ENCODE measurements around the gene NLRP6. TPM values are rescaled to one million over a fixed set of nuclear protein-coding genes. Genes with fewer than 3 reads are reported as not detected.
"Not testable (repeated sequence)": the region's sequence is repeated elsewhere in the genome, so short reads cannot be mapped to it uniquely, and the experiment has no call there.

NLRP6 gene
- total and polyA plus RNA-seq, 5 donors, result 0.02 to 0.24 (median 0.11) TPM; not detected in 2

GRCh38 chr11:313304-313786, 35.1 kb downstream of the NLRP6 start:
- peak overlapping the region; percentile 61 for H3K4me3 ChIP-seq (ENCODE audit: low read length)

GRCh38 chr11:313787-314553, 35.8 kb downstream of the NLRP6 start, which contains the start of gene IFITM1:
Gene IFITM1, plus strand, starts transcription at chr11:314040. Its CDS starts 131 bp downstream, at chr11:314171.
- WGBS, result 22% methylated on average over 18 of the region's 18 CpGs
- Histone ChIP-seq H3K27ac (ENCODE audit: low read length) (peak within 1 kb of the TSS; percentile 94), H3K27me3 (ENCODE audit: control insufficient read depth, insufficient read depth) (no peaks in the 10 kb centered on the region), H3K4me3 (ENCODE audit: low read length) (peak within 1 kb of the TSS; percentile 61), H3K4me1 (ENCODE audit: control insufficient read depth, insufficient read depth, low read length) (peaks cover 3% of the 10 kb centered on the region), H3K9me3 (ENCODE audit: control insufficient read depth, low read length) (no peaks in the 10 kb centered on the region)
- intact Hi-C loops (cut with DNase I), result no loop called here
- peak; percentile 26 to 67 (median 64) for DNase-seq
- ATAC-seq, result peak; percentile 10 to 20

More at GRCh38 chr11:313304-313786, 35.1 kb downstream of the NLRP6 start:
- DNase-seq (peak; percentile 37 to 58 (median 50)), ATAC-seq (no peak)
- Histone ChIP-seq H3K9me3 (ENCODE audit: control insufficient read depth, low read length) (no peaks in the 10 kb centered on the region), H3K4me1 (ENCODE audit: control insufficient read depth, insufficient read depth, low read length) (peaks cover 3% of the 10 kb centered on the region), H3K27ac (ENCODE audit: low read length) (peak overlapping the region; percentile 94), H3K27me3 (ENCODE audit: control insufficient read depth, insufficient read depth) (no peaks in the 10 kb centered on the region)
- intact Hi-C loops (cut with DNase I), result no loop called here
- 56% methylated on average over 8 of the region's 8 CpGs for WGBS

GRCh38 chr11:314554-314875, 36.3 kb downstream of the NLRP6 start:
- whole genome bisulfite sequencing, result 36% methylated on average over 6 of the region's 6 CpGs
- H3K27ac ChIP-seq (ENCODE audit: low read length), result peak overlapping the region; percentile 94
- ATAC-seq; intact Hi-C loops (cut with DNase I); H3K9me3 ChIP-seq (ENCODE audit: control insufficient read depth, low read length); H3K27me3 ChIP-seq (ENCODE audit: control insufficient read depth, insufficient read depth); H3K4me1 ChIP-seq (ENCODE audit: control insufficient read depth, insufficient read depth, low read length): not testable (repeated sequence)
- peak in 2 of 3 donors; percentile 8 to 22 for DNase-seq
- H3K4me3 ChIP-seq (ENCODE audit: low read length), result peak overlapping the region; percentile 61

GRCh38 chr11:315051-315481, 36.9 kb downstream of the NLRP6 start:
- no peak for ATAC-seq

GRCh38 chr11:315516-315994, 37.3 kb downstream of the NLRP6 start:
- Histone ChIP-seq H3K27me3 (ENCODE audit: control insufficient read depth, insufficient read depth) (no peaks in the 10 kb centered on the region), H3K27ac (ENCODE audit: low read length) (peak overlapping the region; percentile 86), H3K4me3 (ENCODE audit: low read length) (peak overlapping the region; percentile 61), H3K9me3 (ENCODE audit: control insufficient read depth, low read length) (no peaks in the 10 kb centered on the region), H3K4me1 (ENCODE audit: control insufficient read depth, insufficient read depth, low read length) (peaks cover 3% of the 10 kb centered on the region)
- intact Hi-C loops (cut with DNase I), result no loop called here
- ATAC-seq, result no peak
- 47% methylated on average over 32 of the region's 32 CpGs for WGBS
- DNase-seq, result peak in 1 of 3 donors; percentile 19

More at GRCh38 chr11:315051-315481, 36.9 kb downstream of the NLRP6 start:
- Histone ChIP-seq H3K27ac (ENCODE audit: low read length) (peak overlapping the region; percentile 86), H3K9me3 (ENCODE audit: control insufficient read depth, low read length) (no peaks in the 10 kb centered on the region), H3K4me1 (ENCODE audit: control insufficient read depth, insufficient read depth, low read length) (peaks cover 3% of the 10 kb centered on the region), H3K4me3 (ENCODE audit: low read length) (peak overlapping the region; percentile 61), H3K27me3 (ENCODE audit: control insufficient read depth, insufficient read depth) (no peaks in the 10 kb centered on the region)
- peak in 2 of 3 donors; percentile 41 to 54 for DNase-seq
- WGBS, result 56% methylated on average over 9 of the region's 9 CpGs
- intact Hi-C loops (cut with DNase I), result no loop called here

- 23% methylated on average over 64 of the region's 64 CpGs for WGBS
- Histone ChIP-seq H3K27me3 (ENCODE audit: control insufficient read depth, insufficient read depth) (no peaks in the 10 kb centered on the region), H3K4me1 (ENCODE audit: control insufficient read depth, insufficient read depth, low read length) (peaks cover 3% of the 10 kb centered on the region), H3K4me3 (ENCODE audit: low read length) (peak overlapping the region; percentile 61), H3K27ac (ENCODE audit: low read length) (peak overlapping the region; percentile 86), H3K9me3 (ENCODE audit: control insufficient read depth, low read length) (no peaks in the 10 kb centered on the region)
- DNase-seq (peak; percentile 71 to 83 (median 80)), ATAC-seq (peak in 1 of 2 donors; percentile 9)
- intact Hi-C loops (cut with DNase I), result no loop called here
These were observed 38.0 kb downstream of the NLRP6 start for GRCh38 chr11:316031-316701.

GRCh38 chr11:316891-317301, 38.7 kb downstream of the NLRP6 start:
- no peaks in the 10 kb centered on the region for H3K9me3 ChIP-seq (ENCODE audit: control insufficient read depth, low read length)
- peaks cover 3% of the 10 kb centered on the region for H3K4me1 ChIP-seq (ENCODE audit: control insufficient read depth, insufficient read depth, low read length)
- no peak for ATAC-seq
- 65% methylated on average over 7 of the region's 7 CpGs for WGBS
- peak overlapping the region; percentile 61 for H3K4me3 ChIP-seq (ENCODE audit: low read length)
- no peaks in the 10 kb centered on the region for H3K27me3 ChIP-seq (ENCODE audit: control insufficient read depth, insufficient read depth)
- DNase-seq, result no peak
- intact Hi-C loops (cut with DNase I), result no loop called here
- H3K27ac ChIP-seq (ENCODE audit: low read length), result peak overlapping the region; percentile 86

GRCh38 chr11:317668-318404, 39.6 kb downstream of the NLRP6 start:
- H3K4me1 ChIP-seq (ENCODE audit: control insufficient read depth, insufficient read depth, low read length); intact Hi-C loops (cut with DNase I); ATAC-seq; H3K27me3 ChIP-seq (ENCODE audit: control insufficient read depth, insufficient read depth); H3K9me3 ChIP-seq (ENCODE audit: control insufficient read depth, low read length): not testable (repeated sequence)
- Histone ChIP-seq H3K27ac (ENCODE audit: low read length) (peak overlapping the region; percentile 67), H3K4me3 (ENCODE audit: low read length) (peak overlapping the region; percentile 17)
- WGBS, result 26% methylated on average over 16 of the region's 30 CpGs
- DNase-seq, result peak in 2 of 3 donors; percentile 33 to 48

- peak overlapping the region; percentile 71 for H3K4me3 ChIP-seq (ENCODE audit: low read length)
- WGBS, result under 1% methylated on average over 15 of the region's 79 CpGs
- ATAC-seq (peak; percentile 52 to 60), DNase-seq (peak; percentile 28 to 70 (median 58))
- peak overlapping the region; percentile 84 for H3K27ac ChIP-seq (ENCODE audit: low read length)
- H3K9me3 ChIP-seq (ENCODE audit: control insufficient read depth, low read length); intact Hi-C loops (cut with DNase I); H3K4me1 ChIP-seq (ENCODE audit: control insufficient read depth, insufficient read depth, low read length); H3K27me3 ChIP-seq (ENCODE audit: control insufficient read depth, insufficient read depth): not testable (repeated sequence)
These were observed 40.4 kb downstream of the NLRP6 start for GRCh38 chr11:318405-319120.
